Left renal cortex interstitium (tissue), 4 donors: ENCODE data around the gene SUGCT. TPM values are rescaled to one million over a fixed set of nuclear protein-coding genes. Genes with fewer than 3 reads are reported as not detected.
A peak's percentile ranks its signal among the peaks of the same experiment; 100 is the strongest.

Source experiments
- DNase-seq, 4 donors: peaks; one replicate each; pipeline ENCODE4 v3.0.0-alpha.2; 2013; ENCODE audit warnings: low read depth in 4 of 4, low spot score in 2 of 4, missing footprints in 1 of 4
- polyA plus RNA-seq, 4 donors: library from polyadenylated mRNA; unstranded; fragments of 120-200 nt; gene quantifications; one replicate each; pipeline ENCODE4 v1.2.1, GENCODE V29; 2013; ENCODE audit not compliant: insufficient read length in 4 of 4

Gene SUGCT
- polyA plus RNA-seq, 4 donors: 11.4 to 16.5 (median 12.5) TPM

- no peak for DNase-seq
Observed at GRCh38 chr7:40796723-40797122, 661.9 kb downstream of the SUGCT start.

DNA sequence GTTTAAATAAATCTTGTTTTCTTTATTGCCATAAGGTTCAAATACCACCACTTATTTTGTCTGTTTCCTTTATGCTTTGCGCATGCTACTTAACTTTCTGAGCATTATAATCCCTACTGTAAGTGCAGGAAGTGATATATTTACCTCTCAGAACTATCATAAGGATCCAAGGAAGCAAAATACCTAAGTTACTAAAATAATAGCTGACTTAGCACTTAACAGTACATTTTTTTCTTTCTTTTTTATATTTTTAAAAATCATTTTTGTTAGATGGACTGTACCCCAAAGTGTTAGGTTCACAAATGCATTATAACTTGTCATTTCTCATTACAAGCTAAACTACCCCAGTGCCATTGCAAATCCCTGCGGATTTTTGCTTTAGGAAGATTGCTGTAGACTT, 663.8 kb downstream of the SUGCT start:
- no peak for DNase-seq

DNA sequence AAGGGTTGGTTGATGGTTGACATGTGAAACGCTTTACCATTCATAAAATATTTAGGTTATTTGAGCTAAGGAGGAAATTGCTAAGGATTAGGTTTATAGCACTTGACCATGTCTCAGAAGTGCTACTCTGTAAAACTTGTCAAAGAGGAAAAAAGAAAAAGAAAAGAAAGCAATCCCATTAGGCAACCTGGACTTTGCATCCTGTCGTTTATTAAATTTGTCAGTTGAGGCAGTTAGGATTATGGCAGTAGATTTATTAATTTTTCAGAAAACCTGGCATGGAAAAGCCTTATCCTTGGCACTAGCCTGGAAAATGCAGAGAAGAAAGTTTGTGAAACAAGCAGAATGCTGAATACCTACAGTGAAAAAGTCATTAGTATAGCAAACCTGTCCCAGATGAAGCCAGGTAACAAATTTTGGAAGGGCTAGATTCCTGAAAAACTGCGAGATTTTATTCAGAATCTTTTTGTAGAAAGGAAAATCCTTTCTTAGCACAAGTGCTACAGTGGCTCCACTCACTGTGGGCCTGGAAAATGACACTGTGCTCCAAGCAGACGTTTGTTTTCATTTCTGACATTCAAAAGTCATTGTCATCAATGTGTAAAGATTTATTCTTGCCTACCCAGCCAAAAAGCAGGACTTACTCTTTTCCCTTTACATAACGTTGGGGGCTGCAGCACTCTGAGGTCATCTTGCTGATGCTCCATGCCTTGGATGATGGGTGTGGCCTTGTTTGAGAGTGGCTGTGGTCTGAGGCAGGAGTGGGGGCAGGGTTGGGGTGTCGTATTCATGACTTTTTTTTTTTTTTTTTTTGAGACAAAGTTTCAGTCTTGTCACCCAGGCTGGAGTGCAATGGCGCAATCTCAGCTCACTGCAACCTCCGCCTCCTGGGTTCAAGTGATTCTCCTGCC, 664.9 kb downstream of the SUGCT start:
- DNase-seq: no peak

DNA sequence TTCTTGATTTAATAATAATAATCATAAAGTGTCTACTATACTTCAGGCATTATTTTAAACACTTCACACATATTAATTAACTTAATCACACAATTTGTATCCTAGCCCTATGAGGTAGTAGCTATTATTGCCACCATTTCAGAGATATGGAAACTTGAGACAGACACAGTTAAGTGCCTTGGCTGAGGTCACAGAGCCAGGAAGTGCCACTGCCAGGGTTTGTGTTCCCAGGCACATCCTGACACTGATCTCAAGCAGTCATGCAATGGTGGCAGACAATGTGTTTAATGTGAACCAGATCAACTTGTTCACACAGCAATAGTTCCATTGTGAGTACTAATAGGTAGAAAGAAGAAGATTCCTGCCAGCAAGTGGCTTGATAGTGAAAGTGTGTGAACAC, 666.0 kb downstream of the SUGCT start:
- DNase-seq: no peak

- no peak for DNase-seq
Observed at GRCh38 chr7:40802497-40802896, 667.7 kb downstream of the SUGCT start.

DNA sequence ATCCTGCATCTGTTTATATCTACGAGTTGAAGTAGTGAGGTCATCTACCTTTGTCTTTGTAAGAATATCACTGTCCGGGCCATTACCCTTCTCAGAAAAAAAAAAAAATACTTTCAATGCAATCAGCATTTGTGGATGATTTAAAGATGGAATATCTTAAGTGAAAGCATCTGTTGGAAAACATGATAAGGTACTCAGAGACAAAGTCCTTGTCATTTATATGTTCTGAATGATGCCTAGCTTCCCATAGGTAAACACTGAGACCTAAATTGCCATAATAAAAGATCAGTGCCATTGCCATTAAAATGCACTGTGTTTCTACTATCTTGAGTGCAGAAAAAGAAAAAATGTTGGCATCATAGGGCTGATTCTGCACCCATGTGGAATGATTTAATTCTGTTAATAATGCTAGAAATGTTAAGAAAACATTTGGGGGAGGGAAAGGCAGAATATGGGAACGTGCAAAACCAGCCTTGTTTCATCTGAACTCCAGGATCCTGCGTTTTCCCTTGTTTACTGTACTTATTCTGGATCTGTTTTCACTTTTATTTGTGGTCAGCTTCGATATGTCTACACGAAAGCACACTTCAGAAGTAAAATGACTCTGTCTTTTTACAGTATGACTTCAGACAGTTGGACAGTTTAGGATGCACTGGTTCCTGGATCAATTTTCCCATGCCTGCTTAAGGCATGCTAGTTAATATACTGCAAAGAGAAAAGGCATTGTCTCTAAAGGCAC, 669.8 kb downstream of the SUGCT start:
- DNase-seq: no peak

DNA sequence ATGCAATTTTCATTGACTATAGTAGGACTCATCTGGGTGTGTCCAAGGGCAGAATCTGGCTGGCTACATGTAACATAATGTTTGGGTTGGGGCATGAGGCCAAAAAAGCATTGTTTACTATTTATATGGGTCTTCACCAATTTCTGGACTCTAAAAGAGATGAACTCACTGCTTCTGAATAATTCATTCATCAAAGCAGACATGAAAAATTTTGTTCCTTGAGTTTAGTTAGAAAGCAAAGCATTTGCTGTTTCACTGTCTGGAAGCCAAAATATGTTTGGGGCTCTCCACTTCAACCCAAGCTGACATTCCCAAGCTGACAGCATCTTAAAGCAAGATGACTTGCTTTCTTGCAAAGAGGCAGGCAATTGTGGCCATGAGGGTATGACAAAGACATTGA, 670.6 kb downstream of the SUGCT start:
- DNase-seq: no peak

- DNase-seq: no peak
Observed at GRCh38 chr7:40808378-40808942, 673.7 kb downstream of the SUGCT start.

DNA sequence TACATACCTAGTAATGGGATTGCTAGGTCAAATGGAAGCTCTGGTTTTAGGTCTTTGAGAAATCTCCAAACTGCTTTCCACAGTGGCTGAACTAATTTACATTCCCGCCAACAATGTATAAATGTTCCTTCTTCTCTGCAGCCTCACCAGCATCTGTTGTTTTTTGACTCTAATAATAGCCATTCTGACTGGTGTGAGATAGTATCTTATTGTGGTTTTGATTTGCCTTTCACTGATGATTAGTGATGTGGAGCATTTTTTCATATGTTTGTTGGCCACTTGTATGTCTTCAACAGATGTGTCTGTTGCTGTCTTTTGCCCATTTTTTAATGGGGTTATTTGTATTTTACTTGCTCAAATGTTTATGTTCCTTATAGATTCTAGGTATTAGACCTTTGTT, 675.5 kb downstream of the SUGCT start:
- DNase-seq: no peak

- no peak for DNase-seq
Observed at GRCh38 chr7:40811666-40812065, 676.9 kb downstream of the SUGCT start.

GRCh38 chr7:40815022-40815421, 680.2 kb downstream of the SUGCT start:
- DNase-seq: no peak

GRCh38 chr7:40815512-40815911, 680.7 kb downstream of the SUGCT start:
- no peak for DNase-seq

DNA sequence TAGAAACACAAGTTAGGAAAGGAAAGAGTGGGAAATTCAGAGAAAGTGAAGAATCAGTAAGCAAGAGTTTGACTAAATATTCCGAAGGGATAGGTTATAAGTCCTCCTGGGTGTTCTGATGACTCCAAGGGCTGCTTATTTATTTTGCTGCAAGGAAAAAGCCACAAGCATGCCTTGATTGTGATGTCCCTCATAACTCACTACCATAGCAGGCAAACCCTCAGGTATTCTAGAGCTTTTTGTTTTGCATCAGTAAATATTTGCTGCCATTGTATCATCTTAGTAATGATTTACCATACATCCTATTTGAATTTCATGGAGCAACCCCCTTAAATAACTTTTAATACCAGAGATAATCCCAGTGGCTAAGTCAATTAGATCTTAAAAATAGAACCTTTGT, 688.1 kb downstream of the SUGCT start:
- no peak for DNase-seq

GRCh38 chr7:40824461-40824860, 689.7 kb downstream of the SUGCT start:
- no peak for DNase-seq

DNA sequence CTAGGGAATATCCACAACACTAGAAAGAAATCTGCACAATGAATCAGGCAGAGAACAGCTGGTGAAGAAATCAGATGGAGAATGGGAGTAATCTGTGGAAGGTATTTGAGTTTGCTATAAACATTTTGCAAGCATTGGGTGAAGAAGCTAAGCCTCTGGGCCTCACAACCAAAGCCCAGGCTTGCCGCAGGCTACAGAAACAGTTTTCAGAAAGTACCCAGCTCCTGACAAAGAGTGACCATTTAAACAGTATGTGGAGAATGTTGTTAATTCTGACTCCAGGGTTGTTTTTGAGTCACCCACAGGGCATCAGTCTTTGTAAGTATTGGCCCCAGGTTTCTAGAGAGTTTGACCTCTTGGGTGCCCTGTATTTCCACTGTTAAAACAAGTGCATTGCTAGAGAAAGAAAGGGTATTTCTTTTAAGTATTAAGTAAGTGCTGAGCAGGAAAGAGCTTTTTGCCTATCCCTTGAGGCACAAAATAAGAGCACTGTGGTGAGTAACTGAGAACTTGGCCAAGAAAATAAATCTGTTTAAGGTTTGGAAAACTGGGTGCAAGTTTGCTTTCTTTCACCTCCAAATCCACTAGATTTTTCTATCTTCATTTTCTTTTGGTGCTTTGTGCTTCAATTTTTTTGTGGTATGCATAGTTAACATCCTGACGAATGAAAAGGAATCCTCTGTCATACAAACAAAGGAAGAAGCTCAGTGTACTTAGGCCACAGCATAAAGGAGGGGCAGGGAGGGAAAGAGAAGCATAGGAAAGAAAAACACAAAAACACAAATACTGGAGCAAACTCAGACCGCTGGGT, 691.8 kb downstream of the SUGCT start:
- no peak for DNase-seq

GRCh38 chr7:40827222-40828085, 692.6 kb downstream of the SUGCT start:
- DNase-seq: peak; percentile 18 to 26 (median 21)

GRCh38 chr7:40828686-40829600, 694.1 kb downstream of the SUGCT start:
- no peak for DNase-seq

- DNase-seq: no peak
Observed at GRCh38 chr7:40833191-40833887, 698.5 kb downstream of the SUGCT start.
